HG02759 (cell line): Measurements from ENCODE around the gene WDR70.
"Not testable (repeated sequence)": the region's sequence is repeated elsewhere in the genome, so short reads cannot be mapped to it uniquely, and the experiment has no call there.

Experiments
- ATAC-seq: cut with Tn5 transposase; IDR thresholded peaks from one replicate; pipeline ENCODE4 v1.9.1; 2021; ENCODE audit warnings: mild to moderate bottlenecking, moderate library complexity; ENCODE audit not compliant: unreplicated experiment

WDR70 gene

DNA sequence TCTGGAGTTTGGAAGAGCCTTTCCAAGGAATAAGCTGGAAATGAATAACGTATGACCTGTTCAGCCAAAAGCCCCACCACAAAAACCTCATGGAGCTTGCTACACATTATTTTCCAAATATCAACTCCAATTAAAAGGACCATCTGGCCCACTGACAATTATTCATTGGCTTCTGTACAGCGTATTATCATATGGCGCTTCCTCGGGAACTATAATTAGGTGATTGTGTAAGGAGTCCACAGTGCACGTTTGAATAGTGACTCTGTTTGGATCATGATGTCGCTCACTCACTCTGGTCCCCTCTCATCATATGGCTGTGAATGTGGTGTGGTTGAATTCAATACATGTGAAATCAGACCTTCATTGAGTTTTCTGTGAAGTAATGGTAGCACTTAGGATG, 408.6 kb downstream of the WDR70 start:
- ATAC-seq: no peak

DNA sequence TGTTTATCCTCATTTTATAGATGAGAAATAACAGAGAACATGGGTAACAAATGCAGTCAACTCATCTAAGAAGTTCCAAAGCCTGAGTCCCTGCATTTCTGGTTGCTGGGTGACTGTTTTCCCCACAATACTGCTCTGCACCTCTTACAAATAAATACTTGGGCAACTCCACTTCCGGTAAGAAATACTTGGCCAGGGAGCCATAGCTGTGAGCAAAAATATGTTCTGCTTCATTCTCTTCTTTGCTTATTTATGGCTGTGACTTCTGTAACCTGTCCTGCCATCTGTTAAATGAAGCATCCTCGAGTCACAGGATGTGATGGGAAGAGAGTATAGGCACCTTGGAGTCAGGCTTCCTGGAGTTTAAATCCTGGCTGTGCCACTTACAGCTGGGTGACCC, 410.9 kb downstream of the WDR70 start:
- no peak for ATAC-seq

DNA sequence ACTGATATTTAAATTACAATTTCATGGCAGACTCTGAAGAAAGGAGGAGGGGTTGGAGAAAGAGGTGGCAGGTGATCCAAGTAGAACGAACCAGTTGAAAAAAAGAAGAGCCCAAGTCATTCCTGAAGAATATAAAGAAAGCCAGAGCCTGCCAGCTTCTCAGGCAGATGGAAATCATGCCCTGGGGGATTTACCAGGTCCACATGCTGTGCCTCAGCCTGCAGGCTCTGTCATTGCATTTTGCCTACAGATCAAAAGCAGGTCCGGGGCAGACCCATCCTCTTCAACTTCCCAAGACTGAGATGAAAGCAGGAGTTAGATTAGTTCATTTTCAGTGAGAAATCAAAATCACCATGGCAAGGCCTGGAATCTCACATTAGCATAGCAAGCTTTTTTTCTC, 412.2 kb downstream of the WDR70 start:
- no peak for ATAC-seq

DNA sequence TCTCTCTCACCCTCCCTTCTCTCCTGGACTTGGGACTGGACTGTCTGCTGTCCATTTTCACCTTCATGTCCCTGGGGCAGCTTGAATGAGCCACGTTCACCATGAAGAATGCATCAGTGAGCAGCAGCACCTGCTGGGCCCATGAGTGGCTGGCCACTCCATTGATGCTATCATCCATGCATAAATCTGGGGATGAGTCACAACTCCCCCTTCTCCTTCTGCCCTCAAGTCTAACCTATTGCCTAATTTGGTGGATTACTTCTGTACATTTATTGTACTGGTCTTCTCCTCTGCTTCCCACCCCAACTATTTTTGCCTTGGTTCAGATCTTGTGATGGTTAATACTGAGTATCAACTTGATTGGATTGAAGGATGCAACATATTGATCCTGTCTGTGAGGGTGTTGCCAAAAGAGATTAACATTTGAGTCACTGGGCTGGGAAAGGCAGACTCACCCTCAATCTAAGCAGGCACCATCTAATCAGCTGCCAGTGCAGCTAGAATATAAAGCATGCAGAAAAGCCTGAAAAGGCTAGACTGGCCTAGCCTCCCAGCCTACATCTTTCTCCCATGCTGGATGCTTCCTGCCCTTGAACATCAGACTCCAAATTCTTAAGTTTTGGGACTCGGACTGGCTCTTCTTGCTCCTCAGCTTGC, 414.0 kb downstream of the WDR70 start:
- no peak for ATAC-seq

DNA sequence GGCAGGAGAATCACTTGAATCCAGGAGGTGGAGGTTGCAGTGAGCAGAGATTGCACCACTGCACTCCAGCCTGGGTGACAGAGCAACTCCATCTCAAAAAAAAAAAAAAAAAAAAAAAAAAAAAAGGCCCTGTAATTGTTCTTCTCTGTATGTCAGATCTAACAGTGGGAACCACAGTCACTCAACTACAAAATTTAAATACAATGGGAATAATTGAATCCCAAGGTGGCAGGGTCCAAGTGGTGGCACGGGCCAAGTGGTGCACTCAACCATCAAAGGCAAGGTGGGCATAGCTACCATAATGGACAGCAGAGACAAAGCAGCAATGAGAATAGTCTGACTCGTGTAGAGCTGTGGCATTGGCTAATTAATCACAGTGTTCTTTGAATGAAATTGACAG, 416.2 kb downstream of the WDR70 start:
- not testable (repeated sequence) for ATAC-seq

DNA sequence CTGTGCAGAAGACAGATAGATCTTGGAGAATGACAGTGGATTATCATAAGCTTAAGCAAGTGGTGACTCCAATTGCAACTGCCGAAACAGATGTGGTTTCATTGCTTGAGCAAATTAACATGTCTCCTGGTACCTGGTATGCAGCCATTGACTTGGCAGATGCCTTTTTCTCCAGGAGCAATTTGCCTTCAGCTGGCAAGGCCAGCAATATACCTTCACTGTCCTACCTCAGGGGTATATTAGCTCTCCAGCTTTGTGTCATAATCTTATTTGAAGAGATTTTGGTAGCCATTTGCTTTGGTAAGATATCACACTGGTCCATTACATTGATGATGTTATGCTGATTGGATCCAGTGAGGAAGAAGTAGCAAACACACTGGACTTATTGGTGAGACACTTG, 417.3 kb downstream of the WDR70 start:
- ATAC-seq: not testable (repeated sequence)

DNA sequence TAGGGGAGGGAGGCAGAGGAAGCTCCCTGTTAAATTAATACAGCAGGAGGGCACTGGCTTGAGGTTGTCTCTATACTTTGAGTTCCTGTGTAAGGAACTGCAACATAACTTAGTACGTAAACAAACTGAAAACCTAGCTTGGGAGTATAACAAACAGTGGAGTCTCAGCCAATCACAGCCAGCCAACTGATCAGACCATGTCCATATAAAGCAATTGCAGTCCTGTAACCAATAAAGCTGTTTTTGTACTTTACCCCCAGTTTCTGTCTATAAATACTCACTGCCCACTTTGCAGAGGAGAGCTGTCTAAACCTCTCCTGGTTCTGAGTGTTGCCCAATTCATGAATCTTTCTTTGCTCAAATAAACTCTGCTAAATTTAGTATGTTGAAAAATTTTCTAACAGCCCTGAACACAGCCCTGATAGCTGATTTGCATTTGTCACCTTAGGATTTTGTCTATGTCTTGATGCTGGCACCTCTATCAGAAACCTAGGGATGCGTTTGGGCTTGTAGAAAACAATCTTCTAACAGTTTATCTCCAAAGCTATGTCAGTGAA, 420.8 kb downstream of the WDR70 start:
- no peak for ATAC-seq

DNA sequence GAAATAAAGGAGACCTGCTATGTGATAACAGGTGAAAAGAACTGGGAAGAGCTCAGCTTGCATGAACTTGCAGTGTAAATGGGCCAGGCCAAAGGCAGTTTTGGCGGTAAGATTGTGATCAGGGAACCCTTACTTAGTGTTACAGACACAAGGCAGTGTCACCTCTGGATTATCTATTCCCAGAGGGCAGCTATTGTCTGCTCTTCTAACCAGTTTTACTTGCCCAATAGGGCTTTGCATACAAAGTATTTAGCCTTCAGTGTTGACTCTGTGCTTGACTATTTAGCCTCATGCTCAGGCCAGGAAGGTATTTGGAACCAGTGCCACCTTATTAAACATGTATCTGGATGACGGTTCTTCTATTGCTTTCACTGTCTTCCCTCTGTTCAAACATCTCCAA, 422.4 kb downstream of the WDR70 start:
- no peak for ATAC-seq
